Mammary epithelial cell (primary cell): ENCODE measurements around the gene P2RX1.

Experiments
- EZH2 ChIP-seq: IDR thresholded peaks from 2 replicates; pipeline ENCODE4 v1.6.1; 2012; ENCODE audit warnings: low read length, inconsistent platforms, borderline replicate concordance
- TF ChIP-seq, protein P1 (sequence below), 2 donors: IDR thresholded peaks in 1 of 2; conservative IDR thresholded peaks in 1 of 2; 2 replicates each; pipeline ENCODE4 v1.5.1; 2011 to 2012; ENCODE audit warnings: inconsistent platforms in 2 of 2, low read length in 2 of 2, mild to moderate bottlenecking in 2 of 2, control low read depth in 1 of 2, low read depth in 1 of 2; ENCODE audit not compliant: insufficient read depth in 1 of 2; ENCODE audit errors: extremely low read depth in 1 of 2

- TF ChIP-seq, protein P1, sequence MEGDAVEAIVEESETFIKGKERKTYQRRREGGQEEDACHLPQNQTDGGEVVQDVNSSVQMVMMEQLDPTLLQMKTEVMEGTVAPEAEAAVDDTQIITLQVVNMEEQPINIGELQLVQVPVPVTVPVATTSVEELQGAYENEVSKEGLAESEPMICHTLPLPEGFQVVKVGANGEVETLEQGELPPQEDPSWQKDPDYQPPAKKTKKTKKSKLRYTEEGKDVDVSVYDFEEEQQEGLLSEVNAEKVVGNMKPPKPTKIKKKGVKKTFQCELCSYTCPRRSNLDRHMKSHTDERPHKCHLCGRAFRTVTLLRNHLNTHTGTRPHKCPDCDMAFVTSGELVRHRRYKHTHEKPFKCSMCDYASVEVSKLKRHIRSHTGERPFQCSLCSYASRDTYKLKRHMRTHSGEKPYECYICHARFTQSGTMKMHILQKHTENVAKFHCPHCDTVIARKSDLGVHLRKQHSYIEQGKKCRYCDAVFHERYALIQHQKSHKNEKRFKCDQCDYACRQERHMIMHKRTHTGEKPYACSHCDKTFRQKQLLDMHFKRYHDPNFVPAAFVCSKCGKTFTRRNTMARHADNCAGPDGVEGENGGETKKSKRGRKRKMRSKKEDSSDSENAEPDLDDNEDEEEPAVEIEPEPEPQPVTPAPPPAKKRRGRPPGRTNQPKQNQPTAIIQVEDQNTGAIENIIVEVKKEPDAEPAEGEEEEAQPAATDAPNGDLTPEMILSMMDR (conservative IDR thresholded peaks at IDR 0.05 in 1 of 2, IDR thresholded peaks at IDR 0.05 in 1 of 2; ENCODE audit: extremely low read depth in 1 of 2, insufficient read depth in 1 of 2, low read depth in 1 of 2, low read length in 2 of 2), result no peak
- no peak for TF ChIP-seq EZH2
These were observed 21.3 kb downstream of the P2RX1 start for GRCh38 chr17:3894911-3895343.
